Muscle layer of colon (tissue), 2 donors: ENCODE measurements around the gene MAFG.
A peak's percentile ranks its signal among the peaks of the same experiment; 100 is the strongest.

Source experiments
- H3K27ac ChIP-seq: one replicate; pipeline ENCODE4 v1.7.0; 2013; ENCODE audit warnings: low read depth, mild to moderate bottlenecking, low read length, moderate library complexity
- H3K27me3 ChIP-seq, 2 donors: one replicate each; pipeline ENCODE4 v1.7.0; 2013; ENCODE audit warnings: low read length in 2 of 2, mild to moderate bottlenecking in 2 of 2; ENCODE audit not compliant: insufficient read depth in 2 of 2, control insufficient read depth in 1 of 2
- H3K36me3 ChIP-seq: one replicate; pipeline ENCODE4 v1.7.0; 2013; ENCODE audit warnings: mild to moderate bottlenecking, low read length; ENCODE audit not compliant: insufficient read depth
- H3K4me1 ChIP-seq: one replicate; pipeline ENCODE4 v1.7.0; 2013; ENCODE audit warnings: mild to moderate bottlenecking, low read length; ENCODE audit not compliant: insufficient read depth
- H3K4me3 ChIP-seq, 2 donors: one replicate each; pipeline ENCODE4 v1.7.0; 2013; ENCODE audit warnings: low read length in 2 of 2, low read depth in 1 of 2, mild to moderate bottlenecking in 1 of 2, moderate library complexity in 1 of 2
- H3K9ac ChIP-seq: one replicate; pipeline ENCODE4 v1.7.0; 2013; ENCODE audit warnings: low read length
- H3K9me3 ChIP-seq: one replicate; pipeline ENCODE4 v1.7.0; 2013; ENCODE audit warnings: mild to moderate bottlenecking, low read length
- donor health status: abdominal sarcoma.
- donor health status: Adenocarcinoma of cecum.

The MAFG gene

DNA sequence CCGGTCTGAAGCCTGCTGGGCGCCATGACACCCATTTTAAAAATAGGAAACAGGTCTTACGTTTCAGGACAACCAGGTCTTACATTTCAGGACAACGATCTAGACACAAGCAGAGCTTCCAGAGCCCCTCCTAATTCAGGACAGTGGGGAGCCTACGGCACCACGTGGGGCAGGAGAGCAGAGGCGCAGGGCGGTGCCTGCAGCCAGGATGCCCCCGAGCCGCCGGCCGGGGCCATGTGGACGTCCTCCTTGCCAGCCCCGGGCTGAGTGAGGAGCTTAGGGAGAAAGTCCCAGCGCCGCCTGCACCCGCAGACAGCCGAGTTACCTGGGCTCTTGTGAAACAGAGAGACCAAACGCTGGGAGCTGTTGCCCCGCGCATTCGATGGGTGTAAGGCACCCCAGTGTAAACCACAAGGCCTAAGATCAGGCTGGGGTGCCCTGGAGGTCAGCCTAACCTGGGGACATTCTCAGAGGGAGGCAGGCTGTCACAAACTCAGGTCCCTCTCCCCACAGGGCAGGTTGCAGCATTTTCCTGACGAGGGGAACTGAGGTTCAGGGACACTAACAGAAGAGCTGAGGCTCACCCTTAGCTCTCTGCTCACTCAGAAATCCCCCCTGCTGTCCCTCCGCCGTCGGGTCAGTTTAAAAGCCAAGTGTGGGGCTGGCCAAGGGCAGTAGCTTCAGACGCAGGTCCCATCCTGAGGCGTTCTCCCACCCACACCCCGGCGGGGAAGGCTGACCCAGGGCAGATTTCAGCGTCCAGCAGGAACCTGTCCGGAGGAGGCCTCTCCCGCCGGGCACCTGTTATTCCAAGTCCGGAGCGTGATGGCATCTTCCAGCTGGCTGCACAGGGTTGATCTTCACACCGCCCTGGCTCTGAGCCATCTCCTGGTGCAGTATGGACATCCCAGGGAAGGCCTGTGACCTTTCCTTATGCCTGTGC lies 35.2 kb upstream of the MAFG start:
- Histone ChIP-seq H3K36me3 (no peaks in the 10 kb centered on the region), H3K4me1 (peaks cover 7% of the 10 kb centered on the region), H3K4me3 (no peak overlapping the region), H3K27me3 (peaks cover 17 to 47% of the 10 kb centered on the region in 2 donors), H3K9me3 (no peaks in the 10 kb centered on the region), H3K27ac (no peak overlapping the region), H3K9ac (no peak overlapping the region)

DNA sequence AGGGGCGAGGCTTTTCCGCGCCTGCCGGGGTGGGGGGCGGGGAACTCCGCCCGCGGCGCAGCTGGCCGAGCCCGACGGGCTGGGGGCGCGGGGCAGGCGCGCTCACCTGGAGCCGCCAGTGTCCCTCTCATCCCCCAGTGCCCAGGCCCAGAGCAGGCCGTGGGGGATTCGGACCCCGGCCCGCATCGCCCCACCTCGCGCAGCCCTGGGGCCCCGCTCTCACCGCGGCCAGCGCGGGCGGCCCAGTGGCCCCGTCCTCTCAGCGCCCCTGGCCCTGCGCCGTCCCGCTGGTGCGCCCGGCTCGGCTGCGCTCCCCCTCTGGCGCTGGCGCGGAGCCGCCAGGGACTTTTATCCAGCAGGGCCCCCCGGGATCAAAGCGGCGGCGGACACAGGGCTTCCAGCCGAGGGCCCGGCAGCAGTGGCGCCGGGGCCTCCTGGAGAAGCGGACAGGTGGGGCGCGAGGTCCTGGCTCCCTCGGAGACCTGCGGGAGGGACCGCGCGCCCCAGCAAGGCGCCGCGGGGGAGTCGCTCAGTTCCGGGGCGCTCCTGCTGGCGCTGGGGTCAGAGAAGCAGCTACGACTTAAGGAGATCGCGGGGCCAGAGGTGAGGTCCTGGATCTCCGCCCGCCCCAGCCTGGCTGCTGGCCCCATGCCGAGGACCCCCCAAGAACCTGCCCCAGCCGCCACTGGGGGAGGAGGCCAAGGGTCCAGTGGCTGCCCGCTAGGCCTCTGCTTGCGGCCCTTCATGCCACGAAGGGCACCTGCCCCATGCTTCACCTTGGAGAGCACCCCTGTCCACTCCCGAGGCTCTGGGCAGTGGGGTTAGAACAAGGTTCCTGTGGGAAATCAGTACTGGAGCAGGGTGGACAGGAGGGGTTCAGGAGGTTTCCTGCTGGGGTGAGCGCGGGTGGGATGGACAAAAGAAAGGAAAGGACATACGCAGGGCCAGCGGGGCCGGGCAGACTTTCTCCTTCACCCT lies 34.3 kb upstream of the MAFG start:
- H3K9me3 ChIP-seq = no peaks in the 10 kb centered on the region
- H3K4me3 ChIP-seq = no peak overlapping the region
- no peaks in the 10 kb centered on the region for H3K4me1 ChIP-seq
- peaks cover 17 to 57% of the 10 kb centered on the region in 2 donors for H3K27me3 ChIP-seq
- H3K9ac ChIP-seq = no peak overlapping the region
- H3K36me3 ChIP-seq = no peaks in the 10 kb centered on the region
- H3K27ac ChIP-seq = no peak overlapping the region

DNA sequence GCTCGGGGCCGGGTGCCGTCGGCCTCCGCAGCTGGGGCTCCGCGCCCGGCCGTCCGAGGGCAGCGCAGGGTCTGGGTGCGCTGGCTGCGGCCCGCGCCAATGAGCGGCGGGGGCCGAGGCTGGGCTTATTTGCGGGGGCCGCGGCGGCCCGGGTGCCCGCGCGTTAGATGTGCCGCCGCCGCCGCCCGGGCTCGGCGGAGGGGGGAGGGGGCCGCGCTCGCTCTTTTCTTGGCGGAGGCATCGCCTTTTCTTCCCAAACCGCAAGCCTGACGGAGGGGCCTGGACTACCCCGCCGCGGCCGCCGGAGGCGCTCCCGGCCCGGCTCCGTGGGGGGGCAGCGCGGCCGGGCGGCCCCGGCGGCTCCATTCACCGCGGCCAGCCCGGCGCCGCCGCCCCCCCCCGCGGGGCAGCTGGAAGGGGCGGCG lies 33.6 kb upstream of the MAFG start, which contains the start of gene NOTUM:
Gene NOTUM, minus strand, starts transcription at position 101 of the 425 bp plus-strand sequence. CDS start 278 bp downstream, outside the sequence.
- H3K9ac ChIP-seq = no peak within 1 kb of the TSS
- no peaks in the 10 kb centered on the region for H3K36me3 ChIP-seq
- no peaks in the 10 kb centered on the region for H3K4me1 ChIP-seq
- H3K4me3 ChIP-seq = peak within 1 kb of the TSS in 1 of 2 donors; percentile 50
- H3K27ac ChIP-seq = no peak within 1 kb of the TSS
- H3K9me3 ChIP-seq = no peaks in the 10 kb centered on the region
- H3K27me3 ChIP-seq = peaks cover 17 to 64% of the 10 kb centered on the region in 2 donors

DNA sequence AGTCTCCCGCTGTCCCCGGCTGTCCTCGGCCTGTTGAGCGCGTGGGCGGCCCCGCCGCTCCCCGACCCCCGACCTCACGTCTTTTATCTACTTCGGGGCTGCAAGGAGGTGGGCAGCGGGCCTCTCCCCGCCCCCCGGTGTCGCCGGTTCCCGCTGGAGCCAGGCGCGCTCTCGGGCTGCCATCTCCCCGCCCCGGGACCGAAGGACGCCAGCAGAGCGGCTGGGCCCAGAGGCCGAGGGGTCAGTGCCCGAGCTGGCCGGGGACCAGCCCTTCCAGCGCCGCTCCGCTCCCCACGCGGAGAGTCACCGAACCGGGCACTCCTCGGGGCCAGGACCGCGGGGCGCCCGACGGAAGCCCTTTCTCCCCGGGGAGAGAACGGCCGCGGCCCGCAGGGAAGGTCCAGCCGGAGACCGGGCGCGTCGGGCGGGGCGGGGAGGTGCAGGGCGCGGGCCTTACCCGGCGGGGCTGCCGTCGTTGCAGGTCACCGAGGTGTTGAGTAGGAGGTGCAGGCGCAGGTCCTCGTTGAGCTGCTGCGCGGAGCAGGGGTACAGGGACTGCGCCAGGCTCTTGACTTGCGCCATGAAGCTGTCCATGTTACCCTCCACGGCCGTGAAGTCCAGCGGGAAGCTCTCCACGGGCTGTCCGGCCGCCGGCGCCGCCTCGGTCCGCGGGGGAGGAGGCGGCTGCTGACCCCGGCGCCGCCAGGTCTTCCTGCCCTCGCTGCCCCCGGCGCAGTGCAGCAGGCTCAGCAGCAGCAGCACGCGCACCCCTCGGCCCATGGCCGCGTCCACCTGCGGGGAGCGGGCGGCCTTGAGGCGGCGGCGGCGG lies 32.8 kb upstream of the MAFG start:
- no peak overlapping the region for H3K27ac ChIP-seq
- H3K9me3 ChIP-seq = no peaks in the 10 kb centered on the region
- H3K4me3 ChIP-seq = peak overlapping the region in 1 of 2 donors; percentile 50
- no peaks in the 10 kb centered on the region for H3K4me1 ChIP-seq
- no peaks in the 10 kb centered on the region for H3K36me3 ChIP-seq
- H3K9ac ChIP-seq = no peak overlapping the region
- peaks cover 17 to 64% of the 10 kb centered on the region in 2 donors for H3K27me3 ChIP-seq

DNA sequence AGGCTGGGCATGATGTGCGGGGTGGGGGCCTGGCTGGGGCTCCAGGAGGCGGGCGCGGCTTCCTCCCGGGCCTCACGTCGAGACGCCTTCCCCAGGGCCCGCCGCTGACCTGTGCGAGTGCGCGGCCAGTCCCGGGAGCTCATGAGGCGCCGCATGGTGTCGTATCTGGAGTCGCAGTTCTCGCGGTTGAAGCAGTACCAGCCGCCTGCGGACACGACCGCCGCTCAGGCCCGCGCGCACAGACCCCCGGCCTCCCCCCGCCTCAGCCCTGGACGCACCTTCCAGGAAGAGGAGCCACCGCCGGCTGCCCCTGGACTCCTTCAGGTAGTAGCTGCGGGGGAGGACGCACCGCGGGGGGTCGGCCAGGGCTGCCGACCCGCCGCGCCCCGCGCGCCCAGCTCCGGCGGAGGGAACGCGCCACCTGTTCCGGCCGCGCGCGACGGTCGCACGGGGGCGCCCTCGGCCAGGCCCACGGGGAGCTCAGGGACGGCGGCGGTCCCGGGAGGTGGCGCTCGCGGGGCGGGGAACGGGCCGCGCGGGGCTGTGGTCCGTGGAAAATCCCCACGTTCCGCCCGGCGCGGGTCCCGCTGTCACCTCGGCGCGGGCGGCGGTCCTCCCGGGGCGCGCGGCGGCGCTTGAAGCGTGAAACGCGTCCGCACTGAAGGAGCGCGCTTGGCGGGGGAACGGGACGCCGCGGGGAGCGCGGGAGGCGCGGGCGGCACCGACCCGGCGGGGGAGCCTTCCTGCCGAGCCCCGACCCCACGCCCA lies 32.0 kb upstream of the MAFG start:
- no peaks in the 10 kb centered on the region for H3K9me3 ChIP-seq
- H3K4me1 ChIP-seq = no peaks in the 10 kb centered on the region
- H3K36me3 ChIP-seq = no peaks in the 10 kb centered on the region
- peak overlapping the region in 1 of 2 donors; percentile 50 for H3K4me3 ChIP-seq
- H3K27ac ChIP-seq = no peak overlapping the region
- H3K27me3 ChIP-seq = peaks cover 17 to 64% of the 10 kb centered on the region in 2 donors
- no peak overlapping the region for H3K9ac ChIP-seq

DNA sequence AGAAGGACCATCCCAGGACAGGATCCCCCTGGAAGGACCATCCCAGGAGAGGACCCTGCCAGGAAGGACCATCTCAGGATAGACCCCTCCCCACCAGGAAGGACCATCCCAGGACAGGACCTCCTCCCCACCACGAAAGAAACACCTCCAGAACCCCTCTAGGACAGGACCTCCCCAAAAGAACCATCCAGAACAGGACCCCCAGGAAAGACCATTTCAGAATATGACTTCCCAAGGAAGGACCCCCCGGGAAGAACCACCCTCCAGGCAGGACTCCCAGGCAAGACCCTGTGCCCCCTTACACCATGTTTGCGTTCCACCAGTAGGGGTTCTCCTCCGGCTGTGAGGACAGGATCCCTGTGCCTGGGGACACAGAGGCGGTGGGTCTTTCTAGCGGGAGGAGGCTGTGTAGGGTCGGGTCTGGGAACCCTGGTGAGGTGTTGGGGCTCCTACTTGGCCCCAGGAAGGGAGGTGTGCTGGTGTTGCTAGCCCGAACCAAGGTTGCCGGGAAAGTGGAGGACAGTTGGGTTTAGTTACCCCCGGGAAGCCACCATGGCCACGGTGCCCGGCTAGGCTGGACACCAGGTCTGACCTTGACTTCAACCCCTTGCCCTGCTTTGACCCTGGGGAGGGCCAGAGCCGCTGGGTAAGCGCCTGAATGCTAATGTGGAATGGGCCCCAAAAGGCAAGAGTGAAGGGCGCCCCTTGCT lies 31.3 kb upstream of the MAFG start:
- H3K27me3 ChIP-seq = peaks cover 17 to 69% of the 10 kb centered on the region in 2 donors
- H3K9ac ChIP-seq = no peak overlapping the region
- H3K4me3 ChIP-seq = no peak overlapping the region
- H3K36me3 ChIP-seq = no peaks in the 10 kb centered on the region
- H3K4me1 ChIP-seq = no peaks in the 10 kb centered on the region
- no peaks in the 10 kb centered on the region for H3K9me3 ChIP-seq
- no peak overlapping the region for H3K27ac ChIP-seq

DNA sequence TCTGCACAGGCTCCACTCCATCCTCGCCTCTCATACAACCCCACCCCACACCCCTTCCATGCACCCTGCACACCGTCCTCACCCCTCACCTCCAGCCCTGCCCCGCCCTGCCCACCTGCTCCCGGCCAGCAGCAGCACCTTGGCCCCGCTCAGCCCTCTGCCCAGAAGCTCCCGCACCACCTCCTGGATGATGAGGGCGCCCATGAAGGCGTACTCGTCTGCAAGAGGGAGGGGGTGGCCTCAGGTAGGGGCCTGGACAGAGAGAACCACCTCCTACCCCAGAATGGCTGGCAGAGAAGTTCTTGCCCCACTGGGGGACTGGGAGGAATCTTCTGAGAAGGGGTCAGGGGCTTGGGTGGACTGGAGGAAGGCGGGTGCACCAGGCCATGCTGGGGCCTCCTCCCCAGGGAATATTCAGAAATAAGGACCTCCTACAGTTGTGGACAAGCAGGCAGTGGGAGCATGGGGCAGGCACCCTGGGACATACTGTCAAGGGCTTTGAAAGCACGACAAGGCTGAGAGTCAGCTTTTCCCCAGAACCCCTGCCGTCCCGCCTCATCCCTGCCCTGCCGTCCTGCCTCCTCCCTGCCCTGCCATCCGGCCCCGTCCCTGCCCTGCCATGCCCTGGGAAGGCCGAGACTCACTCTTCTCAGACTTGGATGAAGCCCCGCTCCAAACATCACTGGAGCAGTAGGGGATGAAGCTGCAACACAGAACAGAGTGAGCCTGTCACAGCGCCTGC lies 30.3 kb upstream of the MAFG start:
- H3K27me3 ChIP-seq = peaks cover 17 to 66% of the 10 kb centered on the region in 2 donors

DNA sequence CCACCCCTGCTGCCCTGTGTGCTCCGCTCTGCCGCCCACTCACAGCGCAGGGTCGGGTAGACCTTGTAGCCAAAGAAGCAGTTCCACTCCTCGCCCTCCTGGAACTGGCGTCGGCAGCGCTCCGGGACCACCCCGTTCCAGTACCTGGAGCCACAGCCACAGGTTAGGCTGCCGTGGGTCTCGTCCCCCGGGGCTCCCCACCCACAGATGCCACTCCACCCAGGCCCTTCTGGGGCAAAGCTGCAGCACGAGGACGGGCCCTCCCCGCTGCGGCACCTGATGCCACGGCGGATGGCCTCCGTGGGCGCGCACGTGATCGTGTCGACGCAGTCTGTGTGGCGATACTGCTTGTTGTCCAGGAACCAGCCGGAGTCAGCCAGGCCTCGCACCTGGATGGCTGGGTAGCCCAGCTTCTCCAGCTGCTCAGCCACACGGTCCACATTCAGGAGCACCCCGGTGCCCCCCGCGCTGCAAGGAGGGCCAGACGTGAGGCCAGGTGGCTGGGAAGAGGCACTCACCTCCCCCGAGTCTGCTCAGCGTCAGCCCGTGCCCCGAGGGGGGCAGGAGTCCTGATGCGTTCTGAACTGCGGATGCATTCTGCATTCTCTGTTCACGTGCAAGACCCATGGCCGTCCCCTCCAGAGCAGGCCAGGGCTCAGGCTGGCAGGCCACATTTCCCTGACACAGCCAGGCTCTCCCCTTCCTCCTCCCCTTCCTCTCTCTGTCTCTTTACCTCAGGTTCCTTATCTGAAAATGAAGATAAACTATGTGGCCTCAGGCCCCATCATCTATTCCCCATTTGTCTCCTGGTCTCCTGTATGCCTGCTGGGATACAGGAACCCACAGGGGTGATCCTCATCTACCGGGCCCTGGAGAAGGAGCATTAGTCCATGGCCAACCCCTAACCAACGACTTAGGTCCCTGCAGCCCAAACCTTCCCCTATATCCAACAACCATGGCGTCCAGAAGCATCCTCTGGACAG lies 29.4 kb upstream of the MAFG start:
- no peaks in the 10 kb centered on the region for H3K4me1 ChIP-seq
- no peak overlapping the region for H3K27ac ChIP-seq
- H3K4me3 ChIP-seq = no peak overlapping the region
- no peaks in the 10 kb centered on the region for H3K9me3 ChIP-seq
- H3K9ac ChIP-seq = no peak overlapping the region
- no peaks in the 10 kb centered on the region for H3K36me3 ChIP-seq
- peaks cover 13 to 59% of the 10 kb centered on the region in 2 donors for H3K27me3 ChIP-seq

More for the DNA sequence above, 30.3 kb upstream of the MAFG start:
- Histone ChIP-seq H3K36me3 (no peaks in the 10 kb centered on the region), H3K9me3 (no peaks in the 10 kb centered on the region), H3K9ac (no peak overlapping the region), H3K4me1 (no peaks in the 10 kb centered on the region), H3K4me3 (no peak overlapping the region), H3K27ac (no peak overlapping the region)
